GM18909 (cell line): ENCODE results near the gene TBATA.

Experiments used
- ATAC-seq: cut with Tn5 transposase; IDR thresholded peaks from one replicate; pipeline ENCODE4 v1.9.1; 2021; ENCODE audit warnings: mild to moderate bottlenecking; ENCODE audit not compliant: unreplicated experiment, poor library complexity

The TBATA gene

GRCh38 chr10:70748801-70749573 is 36.2 kb downstream of the TBATA start:
- no peak for ATAC-seq

- no peak for ATAC-seq
Observed at GRCh38 chr10:70748305-70748704, 36.9 kb downstream of the TBATA start.

- no peak for ATAC-seq
Observed at GRCh38 chr10:70747192-70747965, 37.8 kb downstream of the TBATA start.

- ATAC-seq: no peak
Observed at GRCh38 chr10:70745555-70745954, 39.6 kb downstream of the TBATA start.

GRCh38 chr10:70744617-70745143 is 40.5 kb downstream of the TBATA start:
- ATAC-seq: no peak

- no peak for ATAC-seq
Observed at GRCh38 chr10:70743879-70744278, 41.3 kb downstream of the TBATA start.

- no peak for ATAC-seq
Observed at GRCh38 chr10:70743430-70743788, 41.8 kb downstream of the TBATA start.

GRCh38 chr10:70742537-70743429 is 42.4 kb downstream of the TBATA start:
- ATAC-seq: no peak

- ATAC-seq: no peak
Observed at GRCh38 chr10:70740406-70741288, 44.5 kb downstream of the TBATA start.

- no peak for ATAC-seq
Observed at GRCh38 chr10:70738761-70739121, 46.4 kb downstream of the TBATA start.

GRCh38 chr10:70738006-70738760 is 47.0 kb downstream of the TBATA start:
- no peak for ATAC-seq

GRCh38 chr10:70737250-70737649 is 47.9 kb downstream of the TBATA start:
- ATAC-seq: no peak

- no peak for ATAC-seq
Observed at GRCh38 chr10:70736525-70736924, 48.7 kb downstream of the TBATA start.

- ATAC-seq: no peak
Observed at GRCh38 chr10:70735161-70735560, 50.0 kb downstream of the TBATA start.

GRCh38 chr10:70733051-70733450 is 52.1 kb downstream of the TBATA start:
- ATAC-seq: no peak

GRCh38 chr10:70732569-70732968 is 52.6 kb downstream of the TBATA start:
- no peak for ATAC-seq

GRCh38 chr10:70730955-70731354 is 54.2 kb downstream of the TBATA start:
- ATAC-seq: no peak

- ATAC-seq: no peak
Observed at GRCh38 chr10:70729763-70730357, 55.3 kb downstream of the TBATA start.

- no peak for ATAC-seq
Observed at GRCh38 chr10:70728328-70728727, 56.8 kb downstream of the TBATA start.
